SHP77 (cell line): ENCODE data around the gene PLEKHA8.

Experiments used
- DNase-seq, 2 experiments: peaks; one replicate each; lab custom pipeline; 2025; lab: John Stamatoyannopoulos, UW

PLEKHA8 gene

DNA sequence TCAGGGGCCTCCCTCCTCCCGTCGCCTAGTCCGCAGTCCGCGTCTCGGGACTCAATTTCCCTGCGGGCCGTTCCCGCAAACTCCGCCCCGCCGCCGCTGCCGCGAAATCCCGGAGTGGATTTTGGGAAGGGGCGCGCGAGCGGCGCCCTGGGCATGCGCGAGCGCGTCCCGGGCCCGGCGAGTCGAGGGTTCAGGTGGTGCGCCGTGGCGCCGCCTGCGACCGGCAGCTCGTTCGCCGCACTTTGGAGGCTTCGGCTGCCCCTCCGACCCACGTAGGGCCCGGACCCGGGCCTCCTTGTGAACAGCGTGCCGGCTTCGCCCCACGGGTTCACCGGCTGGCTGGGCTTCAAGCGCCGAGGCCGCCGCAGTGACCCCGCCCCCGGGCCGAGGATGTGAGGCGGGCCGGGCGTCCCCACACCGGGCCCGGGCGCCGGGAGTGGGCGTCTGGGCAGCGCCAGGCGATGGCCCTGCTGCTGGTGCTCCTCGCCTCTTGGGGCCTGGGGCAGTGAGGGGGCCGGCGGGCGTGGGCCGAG is at the start of gene PLEKHA8:
PLEKHA8 (plus strand) TSS at position 197 of the 533 bp plus-strand sequence. CDS start 351 bp downstream, outside the sequence.
- peak; percentile 92 to 96 for DNase-seq

GRCh38 chr7:29980151-29980550 is 48.1 kb upstream of the PLEKHA8 start:
- DNase-seq = no peak

DNA sequence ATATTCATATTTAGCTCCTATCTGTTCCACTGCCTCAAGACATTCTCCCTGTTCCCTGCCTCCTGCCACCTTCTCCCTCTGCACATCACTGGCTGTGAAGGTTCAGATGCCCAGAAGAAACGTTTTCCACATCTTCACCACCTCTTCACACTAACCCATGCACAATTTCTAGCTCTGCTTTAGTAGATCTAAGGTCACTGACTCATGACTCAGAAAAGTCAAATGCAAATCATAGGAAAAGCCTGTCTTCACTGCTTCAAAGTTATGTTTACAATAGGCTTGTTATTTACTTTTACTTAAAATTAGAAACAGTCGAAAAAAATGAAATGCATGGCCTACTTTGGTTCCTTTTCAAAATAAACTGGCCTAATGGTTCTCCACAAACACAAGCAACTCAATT is 41.1 kb upstream of the PLEKHA8 start:
- no peak for DNase-seq

- DNase-seq = peak in 1 of 2 experiments; percentile 13
These were observed 40.3 kb upstream of the PLEKHA8 start for GRCh38 chr7:29987811-29988317.

DNA sequence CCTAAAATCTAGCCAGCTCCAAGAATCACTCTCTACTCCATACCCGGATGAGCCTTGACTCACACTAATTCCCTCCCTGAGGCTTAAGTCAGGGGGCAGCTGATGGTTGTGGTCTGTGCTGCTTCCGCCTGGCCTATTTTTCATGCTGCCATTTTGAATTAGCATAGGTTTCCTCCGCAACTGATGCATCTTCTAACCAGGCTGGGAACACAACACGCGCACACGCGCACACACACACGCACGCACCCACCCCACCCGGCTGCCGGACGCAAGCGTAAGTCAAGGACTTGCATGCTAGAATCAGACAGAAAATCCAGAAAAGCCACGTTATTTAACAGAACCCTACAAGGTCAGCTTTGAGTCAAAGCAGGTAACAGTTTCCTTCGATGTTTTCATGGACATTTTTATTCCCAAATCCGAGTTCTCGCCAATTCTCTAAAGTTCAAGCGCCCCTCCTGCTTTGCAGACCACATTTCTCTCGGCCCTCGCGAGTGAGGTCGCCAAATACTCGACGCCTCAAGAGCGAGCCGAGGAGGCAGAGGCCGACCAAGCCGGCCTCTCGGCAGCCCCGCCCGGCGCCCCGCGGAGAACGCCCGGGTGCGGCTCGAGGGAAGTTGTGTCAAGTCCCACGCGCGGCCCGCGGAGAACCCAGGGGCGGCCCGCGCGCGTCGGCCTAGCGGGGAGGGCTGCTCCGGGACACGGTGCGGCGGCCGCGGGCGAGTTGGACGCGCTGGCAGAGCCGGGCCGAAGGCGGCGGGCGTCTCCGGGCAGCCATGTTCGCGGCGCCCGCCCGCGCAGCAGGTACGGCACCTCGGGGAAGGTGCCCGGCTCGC is 39.6 kb upstream of the PLEKHA8 start:
- peak; percentile 74 to 86 for DNase-seq

DNA sequence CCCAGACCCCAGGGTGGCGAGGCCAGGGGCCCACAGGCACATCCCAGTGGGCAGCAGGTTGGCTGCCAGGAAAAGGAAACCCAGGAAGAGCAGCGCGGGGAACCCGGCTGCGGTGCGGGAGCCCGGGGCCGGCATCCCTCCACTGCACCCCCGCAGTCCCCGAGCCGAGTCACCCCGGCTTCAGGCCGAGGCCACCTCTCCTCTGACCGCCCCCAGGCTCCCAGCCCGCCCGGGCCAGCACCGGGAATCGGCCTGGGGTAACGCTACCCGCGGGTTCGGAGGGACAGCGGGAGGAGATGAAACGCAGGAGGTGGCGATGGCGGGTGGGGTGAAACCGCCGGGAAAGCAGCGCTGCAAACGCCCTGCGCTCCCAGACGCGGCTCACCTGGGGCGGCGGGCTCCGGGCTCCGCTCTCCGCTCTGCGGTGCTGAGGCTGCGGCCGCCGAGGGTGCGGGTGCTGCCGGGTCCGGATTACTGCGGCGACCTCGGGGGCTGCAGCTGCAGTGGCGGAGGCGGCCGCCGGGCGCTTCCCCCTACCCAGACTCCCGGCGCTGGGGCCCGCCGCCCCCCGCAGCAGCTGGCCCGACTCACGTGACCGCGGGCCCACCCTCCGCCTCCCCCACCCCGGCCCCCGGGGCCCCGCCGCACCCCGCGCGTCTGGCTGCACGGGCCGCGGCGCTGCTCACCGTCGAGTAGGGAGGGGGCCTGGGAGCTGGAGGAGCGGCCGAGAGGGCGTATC is 38.8 kb upstream of the PLEKHA8 start, which contains the start of gene SCRN1:
SCRN1 (minus strand) TSS at position 545 of the 739 bp plus-strand sequence. CDS start 20,734 bp downstream, outside the sequence.
- DNase-seq = peak; percentile 51 to 72

DNA sequence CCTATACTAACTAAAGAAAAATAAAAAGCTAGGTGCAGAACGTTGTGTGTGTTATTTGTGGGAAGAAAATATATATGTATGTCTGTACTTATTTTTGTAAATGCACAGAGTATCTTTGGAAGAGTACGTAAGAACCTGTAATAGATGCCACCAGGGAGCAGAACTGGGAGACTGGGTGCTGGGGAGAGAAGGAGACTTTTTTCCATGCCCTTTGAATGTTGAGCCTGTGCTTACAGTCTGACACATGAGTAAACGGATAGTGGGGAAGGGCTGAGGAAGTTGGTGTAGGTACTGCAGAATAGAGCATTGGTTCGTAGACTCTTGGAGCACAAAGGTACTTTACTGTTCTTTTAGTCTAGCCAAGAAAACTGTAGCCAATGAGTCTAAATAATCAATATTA is 37.3 kb upstream of the PLEKHA8 start:
- no peak for DNase-seq

DNA sequence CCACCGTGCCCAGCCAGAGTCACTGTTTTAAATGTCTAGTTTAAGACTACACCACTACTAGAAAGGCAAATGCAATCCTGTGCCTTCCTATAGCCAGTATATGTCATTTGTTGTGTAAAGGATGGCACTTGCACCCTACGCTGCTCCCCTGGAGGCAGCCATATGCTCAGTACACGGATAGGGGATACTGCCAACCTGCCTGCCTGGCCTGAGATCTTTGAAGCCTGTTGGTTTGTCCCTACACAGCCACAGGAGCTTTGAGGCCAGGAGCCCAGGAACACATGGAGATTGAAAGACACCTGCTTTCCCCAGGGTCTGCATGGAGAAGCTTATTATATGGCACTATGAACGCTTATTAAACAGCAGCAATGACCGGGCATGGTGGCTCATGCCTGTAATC is 36.3 kb upstream of the PLEKHA8 start:
- DNase-seq = no peak

DNA sequence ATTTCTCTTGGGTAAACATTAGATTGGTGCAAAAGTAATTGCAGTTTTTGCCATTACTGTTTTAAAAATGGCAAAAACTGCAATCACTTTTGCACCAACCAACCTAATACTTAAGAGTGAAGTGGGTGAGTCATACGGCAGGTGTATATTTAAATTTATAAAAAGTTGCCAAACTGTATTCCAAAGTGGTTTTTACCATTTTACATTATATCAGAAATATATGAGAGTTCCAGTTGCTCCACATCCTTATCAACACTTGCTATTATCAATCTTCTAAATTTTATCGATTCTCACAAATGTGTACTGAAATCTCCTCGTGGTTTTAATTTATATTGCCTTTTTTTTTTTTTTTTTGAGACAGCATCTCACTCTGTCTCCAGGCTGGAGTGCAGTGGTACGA is 35.1 kb upstream of the PLEKHA8 start:
- no peak for DNase-seq

DNA sequence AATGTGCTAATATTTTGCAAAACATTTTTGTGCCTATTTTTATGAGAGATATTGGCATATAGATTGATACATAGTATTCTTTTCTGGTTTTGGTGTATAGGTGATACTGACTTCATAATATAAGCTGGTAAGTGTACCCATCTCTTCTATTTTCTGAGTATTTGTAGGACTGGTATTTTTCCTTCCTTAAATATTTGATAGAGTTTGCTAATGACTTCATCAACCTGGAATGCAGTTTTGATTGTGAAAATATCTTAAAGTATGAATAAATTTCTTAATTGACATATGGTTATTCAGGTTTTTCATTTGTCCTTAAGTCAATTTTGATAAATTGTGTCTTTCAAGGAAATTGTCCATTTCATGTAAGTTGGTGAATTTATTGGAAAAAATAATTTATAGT is 32.6 kb upstream of the PLEKHA8 start:
- DNase-seq = no peak

DNA sequence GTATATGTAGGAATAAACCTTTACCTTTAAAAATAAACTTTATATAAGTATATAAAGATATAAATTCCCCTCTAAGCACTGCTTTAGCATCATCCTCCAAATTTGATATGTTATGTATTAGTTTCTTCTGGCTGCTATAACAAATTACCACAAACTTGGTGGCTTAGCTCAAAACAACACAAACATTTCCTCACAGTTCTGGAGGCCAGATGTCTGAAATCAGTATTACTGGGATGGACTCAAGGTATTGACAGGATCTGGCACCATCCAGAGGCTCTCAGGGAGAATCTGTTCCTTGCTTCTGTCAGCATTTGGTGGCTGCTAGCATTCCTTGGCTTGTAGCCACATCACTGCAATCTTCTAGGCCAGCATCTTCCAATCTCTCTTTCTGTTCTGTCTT is 31.9 kb upstream of the PLEKHA8 start:
- DNase-seq = no peak

DNA sequence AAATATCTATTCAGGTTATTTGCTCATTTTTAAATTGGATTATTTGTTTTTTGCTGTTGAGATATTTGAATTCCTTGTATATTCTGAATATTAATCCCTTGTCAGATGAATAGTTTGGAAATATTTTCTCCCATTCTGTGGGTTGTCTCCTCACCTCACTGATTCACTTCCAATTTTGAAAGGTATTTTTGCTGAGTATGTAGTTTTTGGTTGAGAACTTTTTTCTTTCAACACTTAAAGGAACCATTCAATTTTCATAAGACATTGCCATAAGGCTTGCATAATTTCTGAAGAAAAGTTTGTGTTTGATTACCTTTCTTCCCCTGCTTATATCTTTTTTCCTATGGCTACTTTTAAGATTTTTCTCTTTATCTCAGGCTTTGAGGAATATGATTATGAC is 29.7 kb upstream of the PLEKHA8 start:
- no peak for DNase-seq

DNA sequence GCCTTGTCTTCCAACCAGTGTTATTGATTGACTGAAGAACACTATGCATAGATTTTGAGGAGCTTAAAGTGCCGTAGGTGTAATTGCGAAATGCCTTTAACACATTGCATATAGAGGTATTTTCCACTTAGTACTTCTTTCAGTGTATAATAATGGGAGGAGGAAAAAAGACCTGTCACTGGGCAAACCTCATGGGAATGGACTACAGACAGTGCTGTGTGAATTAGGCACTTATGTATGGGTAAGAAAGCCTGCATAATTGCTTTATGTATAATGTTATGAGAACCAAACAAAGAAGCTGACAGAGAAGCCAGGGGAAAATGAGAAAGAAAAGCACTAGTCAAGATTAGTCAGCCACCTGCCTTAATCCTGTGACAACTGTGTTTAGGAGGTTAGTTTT is 26.2 kb upstream of the PLEKHA8 start:
- no peak for DNase-seq

GRCh38 chr7:30003098-30003497 is 25.1 kb upstream of the PLEKHA8 start:
- no peak for DNase-seq

- no peak for DNase-seq
These were observed 22.7 kb upstream of the PLEKHA8 start for GRCh38 chr7:30005464-30005863.

DNA sequence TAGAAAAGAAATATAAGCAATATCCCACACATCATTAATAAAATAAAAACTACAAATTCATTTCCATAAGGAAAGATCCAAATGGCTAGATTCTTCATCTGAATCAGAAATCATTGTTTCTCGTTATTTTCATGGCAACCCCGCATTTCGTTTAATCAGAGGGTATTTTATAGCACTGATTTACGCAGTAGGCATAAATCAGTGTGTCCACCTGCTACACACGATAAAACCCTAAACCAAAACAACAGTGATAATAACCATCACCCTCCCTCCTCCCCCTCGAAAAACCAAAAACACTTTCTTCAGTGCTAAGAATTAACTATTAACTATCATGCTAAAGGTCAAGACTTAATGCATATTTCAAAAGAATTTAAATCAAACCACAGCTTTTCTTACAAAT is 18.2 kb upstream of the PLEKHA8 start:
- no peak for DNase-seq

- DNase-seq = no peak
These were observed 15.5 kb upstream of the PLEKHA8 start for GRCh38 chr7:30012757-30013156.

DNA sequence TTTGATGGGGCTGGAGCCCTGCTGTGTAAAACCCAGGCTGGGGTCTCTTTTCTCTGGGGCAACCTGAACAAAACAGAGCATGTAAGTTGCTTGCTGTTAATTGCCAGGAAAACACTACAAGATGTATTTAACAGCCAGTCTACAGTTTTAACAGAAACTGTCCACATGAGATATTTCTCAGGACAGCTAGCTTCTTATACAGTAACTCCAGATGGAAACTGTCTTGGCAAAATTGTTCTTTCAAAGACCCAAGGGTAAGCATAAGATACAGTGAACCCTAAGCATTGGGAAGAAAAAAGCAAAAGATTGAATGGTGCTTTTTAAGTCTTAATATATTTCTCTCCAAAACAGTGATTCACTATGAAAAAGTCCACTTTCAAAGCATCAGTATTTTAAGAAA is 9.8 kb upstream of the PLEKHA8 start:
- DNase-seq = no peak

GRCh38 chr7:30019387-30019786 is 8.8 kb upstream of the PLEKHA8 start:
- no peak for DNase-seq

DNA sequence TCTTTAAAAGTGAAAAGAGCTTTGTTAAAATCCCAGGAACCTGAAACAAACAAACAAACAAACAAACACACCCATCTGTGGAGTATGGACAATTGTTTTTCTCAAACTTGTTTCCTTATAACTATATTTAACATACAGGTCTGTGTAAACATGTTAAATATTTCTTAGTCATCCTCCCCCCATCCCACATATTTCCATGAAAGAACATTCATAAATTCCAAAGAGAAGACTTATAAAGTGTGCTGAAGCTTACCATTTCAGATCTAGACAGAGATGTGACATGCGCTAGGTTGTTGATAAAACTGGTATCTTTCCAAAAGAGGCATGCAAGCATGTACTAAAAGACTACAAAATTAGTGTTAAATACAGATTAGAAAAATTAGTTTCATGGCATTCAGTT is 8.3 kb upstream of the PLEKHA8 start:
- DNase-seq = no peak

DNA sequence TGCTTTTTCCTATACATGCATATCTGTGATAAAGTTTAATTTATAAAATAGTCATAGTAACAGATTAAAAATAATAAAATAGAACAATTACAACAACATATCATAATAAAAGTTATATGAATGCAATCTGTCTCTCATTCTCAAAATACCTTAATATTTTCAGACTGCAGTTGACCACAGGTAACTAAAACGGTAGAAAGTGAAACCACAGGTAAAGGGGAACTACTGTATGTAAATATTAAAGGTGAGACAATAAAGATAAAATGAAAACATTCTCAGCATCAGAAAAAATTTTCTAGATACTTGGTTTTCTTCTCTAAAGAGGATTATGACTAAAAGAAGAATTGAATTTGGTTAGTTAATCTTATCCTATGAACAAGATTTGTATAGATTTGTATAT is 7.7 kb upstream of the PLEKHA8 start:
- DNase-seq = no peak

DNA sequence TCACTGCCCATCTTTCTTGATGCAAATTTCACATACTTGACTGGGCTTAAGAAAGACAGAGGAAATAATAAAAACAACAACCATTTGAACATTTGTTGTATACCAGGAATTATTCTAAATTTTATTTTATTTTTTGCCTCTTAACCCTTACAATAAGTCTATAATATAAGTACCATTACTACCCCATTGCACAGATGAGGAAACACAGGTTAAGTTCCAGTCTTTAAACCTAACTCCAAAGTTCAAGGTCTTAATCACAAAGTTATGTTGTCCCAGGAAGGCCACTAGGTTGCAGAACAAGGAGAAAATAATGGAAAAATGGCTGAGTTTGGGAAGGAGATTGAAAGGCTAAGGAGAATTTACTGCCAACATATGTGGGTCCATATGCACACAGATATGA is 5.2 kb upstream of the PLEKHA8 start:
- DNase-seq = no peak

DNA sequence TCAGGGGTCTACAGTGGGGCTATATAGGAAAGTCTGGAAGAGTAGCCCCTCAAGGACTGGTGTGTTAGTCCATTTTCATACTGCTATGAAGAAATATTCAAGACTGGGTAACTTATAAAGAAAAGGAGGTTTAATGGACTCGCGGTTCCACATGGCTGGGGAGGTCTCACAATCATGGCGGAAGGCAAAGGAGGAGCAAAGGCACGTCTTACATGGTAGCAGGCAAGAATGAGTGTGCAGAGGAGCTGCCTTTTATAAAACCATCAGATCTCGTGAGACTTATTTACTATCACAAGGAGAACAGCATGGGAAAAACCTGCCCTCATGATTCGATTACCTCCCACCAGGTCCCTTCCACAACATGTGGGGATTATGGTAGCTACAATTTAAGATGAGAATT is 4.7 kb upstream of the PLEKHA8 start:
- no peak for DNase-seq
